Right renal pelvis (tissue), 4 donors: ENCODE measurements around the gene BMP6. TPM values are rescaled to one million over a fixed set of nuclear protein-coding genes. Genes with fewer than 3 reads are reported as not detected.

Experiments
- DNase-seq, 4 donors: peaks; one replicate each; pipeline ENCODE4 v3.0.0-alpha.2; 2013; ENCODE audit warnings: low read depth in 4 of 4, low spot score in 3 of 4, missing footprints in 1 of 4
- polyA plus RNA-seq, 4 donors: library from polyadenylated mRNA; unstranded; fragments of 120-200 nt; gene quantifications; one replicate each; pipeline ENCODE4 v1.2.1, GENCODE V29; 2013; ENCODE audit not compliant: insufficient read length in 4 of 4

The BMP6 gene
- polyA plus RNA-seq, result 1 to 10 TPM; 7.4 to 8.7 (median 7.6) TPM

DNA sequence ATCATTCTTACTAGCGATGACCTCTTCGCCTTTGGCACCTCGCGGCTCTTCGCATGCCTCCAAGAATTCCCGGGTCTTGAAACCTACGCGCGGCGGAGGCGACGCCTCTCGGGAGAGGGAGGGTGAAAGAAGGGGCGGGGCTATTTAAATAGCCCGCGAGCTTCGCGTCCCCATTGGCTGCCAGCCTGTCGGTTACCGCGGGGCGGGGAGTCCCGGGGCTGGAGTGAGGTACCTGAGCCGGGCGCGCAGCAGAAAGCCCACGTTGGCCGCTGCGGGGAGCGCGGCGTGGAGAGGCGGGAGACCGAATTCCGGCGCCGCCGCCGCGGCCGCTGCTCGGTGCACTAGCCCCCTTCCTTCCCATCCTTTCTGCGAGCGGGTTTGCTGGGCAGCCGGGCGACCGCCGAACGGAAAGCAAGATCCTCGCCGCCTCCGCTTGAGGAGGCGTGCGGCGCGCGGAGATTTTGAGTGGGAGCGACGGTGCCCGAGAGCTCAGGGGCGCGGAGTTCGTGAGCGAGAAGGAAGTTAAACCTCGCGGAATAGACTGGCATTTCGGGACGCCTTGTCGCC lies at the start of gene BMP6:
Gene BMP6, plus strand, starts transcription at position 251 of the 567 bp plus-strand sequence. CDS start 857 bp downstream, outside the sequence.
- peak; percentile 75 to 84 (median 79) for DNase-seq

DNA sequence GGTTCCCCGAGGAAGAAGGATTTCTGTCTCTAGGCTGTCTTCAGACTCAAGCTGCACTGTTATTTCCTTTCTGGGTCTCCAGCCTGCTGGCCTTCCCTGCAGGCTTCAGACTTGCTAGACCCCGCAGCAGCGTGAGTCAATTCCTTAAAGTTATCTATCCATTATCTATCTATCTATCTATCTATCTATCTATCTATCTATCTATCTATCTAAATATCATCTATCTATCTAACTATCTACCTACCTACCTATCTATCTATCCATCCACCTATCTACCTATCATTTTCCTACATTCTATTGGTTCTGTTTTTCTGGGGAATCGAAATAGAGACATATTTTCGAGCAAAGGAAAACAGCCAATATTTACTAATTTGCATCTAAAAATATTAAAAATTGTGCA lies 48.7 kb upstream of the BMP6 start:
- DNase-seq, result no peak

DNA sequence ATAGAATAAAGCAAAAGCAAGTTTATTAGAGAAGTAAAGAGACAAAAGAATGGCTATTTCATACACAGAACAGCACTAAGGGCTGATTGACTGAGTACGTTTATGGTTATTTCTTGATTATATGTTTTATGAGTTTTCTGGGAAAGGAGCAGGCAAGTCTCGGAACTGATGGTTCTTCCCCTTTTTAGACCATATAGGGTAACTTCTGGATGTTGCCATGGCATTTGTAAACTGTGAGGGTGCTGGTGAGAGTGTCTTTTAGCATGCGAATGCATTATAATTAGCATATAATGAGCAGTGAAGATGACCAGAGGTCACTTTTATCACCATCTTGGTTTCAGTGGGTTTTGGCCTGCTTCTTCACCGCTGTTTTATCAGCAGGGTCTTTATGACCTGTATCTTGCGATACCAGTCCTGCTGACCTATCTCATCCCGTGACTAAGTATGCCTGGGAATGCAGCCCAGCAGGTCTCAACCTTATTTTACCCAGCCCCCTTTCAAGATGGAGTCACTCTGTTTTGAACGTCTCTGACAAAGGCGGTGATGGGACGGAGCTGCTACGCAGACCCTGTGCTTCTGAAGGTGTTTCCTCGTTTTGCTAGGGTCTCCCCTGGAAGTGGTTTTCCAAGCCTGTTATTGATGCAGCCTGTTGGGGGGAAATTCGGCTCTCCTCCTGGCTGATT lies 45.4 kb upstream of the BMP6 start:
- no peak for DNase-seq

DNA sequence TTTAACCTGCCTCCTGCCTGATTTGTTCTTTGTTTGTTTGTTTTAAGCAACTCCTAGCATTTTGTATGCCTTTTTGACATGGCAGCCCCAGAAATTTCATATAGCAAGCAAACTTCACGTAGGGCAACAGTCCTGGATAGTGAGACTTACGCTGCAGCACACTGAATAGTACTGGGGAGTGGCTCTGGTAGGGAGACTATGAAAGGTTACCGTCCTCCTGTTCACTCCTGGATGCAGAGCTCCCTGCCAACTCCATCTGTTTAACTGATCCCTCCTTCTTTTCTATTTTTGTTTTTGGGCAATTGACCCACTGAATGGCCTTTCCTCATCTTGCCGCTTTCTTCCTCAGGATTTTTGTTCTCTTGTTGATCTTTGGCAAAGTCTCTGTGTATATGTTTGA lies 44.5 kb upstream of the BMP6 start:
- DNase-seq, result no peak

DNA sequence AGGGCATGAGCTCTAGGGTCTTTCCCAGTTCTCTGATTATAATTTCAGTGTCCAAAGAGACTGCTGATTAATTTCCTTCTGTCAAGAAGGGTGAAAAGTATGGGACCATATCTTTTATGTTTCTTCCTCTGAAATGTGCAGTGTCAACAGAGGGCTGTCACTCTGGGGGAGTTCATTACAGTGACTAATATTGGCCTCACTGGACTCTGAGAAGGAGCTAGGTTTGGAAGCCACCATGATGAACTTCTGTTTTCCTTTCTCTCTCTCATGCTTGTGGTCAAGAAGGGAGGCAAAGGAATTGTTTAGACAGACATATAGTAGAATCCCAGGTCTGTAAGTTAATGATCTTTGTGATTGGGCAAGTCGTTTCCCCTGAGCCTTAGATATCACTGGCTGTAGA lies 41.8 kb upstream of the BMP6 start:
- no peak for DNase-seq

DNA sequence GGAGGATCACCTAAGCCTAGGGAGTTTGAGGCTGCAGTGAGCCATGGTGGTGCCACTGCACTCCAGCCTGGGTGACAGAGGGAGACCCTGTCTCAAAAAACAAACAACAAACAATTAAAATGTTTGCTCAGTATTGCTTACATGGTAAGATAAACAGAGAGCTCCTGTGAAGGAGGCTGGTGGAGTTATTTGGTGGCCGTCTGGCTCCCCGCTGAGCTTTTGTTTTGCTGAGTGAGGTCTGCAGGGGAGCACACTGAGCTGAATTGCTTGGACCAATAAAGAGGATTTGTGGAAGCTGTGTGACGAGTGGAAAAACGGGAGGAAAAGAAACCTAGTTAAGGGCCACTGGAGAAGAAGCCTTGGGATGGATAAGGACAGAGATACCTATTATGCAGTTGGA lies 41.1 kb upstream of the BMP6 start:
- no peak for DNase-seq

DNA sequence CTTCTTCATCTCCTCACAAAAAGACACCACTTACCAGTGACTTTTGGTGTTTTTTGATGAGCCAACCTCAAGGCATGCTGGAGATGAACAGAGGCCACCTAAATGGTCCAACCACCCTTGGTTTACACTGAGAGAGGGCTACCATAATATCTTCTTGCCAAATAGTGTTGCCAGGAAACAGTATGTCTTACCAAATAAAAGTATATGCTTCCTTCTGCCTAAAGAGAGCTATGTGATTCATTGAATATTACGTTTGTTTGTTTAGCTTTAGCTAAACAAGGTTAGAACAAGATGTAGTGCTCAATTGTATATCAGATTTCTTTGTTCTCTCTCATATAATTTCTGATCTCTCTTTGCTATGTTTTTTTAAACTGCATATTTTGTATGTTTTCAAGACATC lies 40.6 kb upstream of the BMP6 start:
- DNase-seq, result no peak

DNA sequence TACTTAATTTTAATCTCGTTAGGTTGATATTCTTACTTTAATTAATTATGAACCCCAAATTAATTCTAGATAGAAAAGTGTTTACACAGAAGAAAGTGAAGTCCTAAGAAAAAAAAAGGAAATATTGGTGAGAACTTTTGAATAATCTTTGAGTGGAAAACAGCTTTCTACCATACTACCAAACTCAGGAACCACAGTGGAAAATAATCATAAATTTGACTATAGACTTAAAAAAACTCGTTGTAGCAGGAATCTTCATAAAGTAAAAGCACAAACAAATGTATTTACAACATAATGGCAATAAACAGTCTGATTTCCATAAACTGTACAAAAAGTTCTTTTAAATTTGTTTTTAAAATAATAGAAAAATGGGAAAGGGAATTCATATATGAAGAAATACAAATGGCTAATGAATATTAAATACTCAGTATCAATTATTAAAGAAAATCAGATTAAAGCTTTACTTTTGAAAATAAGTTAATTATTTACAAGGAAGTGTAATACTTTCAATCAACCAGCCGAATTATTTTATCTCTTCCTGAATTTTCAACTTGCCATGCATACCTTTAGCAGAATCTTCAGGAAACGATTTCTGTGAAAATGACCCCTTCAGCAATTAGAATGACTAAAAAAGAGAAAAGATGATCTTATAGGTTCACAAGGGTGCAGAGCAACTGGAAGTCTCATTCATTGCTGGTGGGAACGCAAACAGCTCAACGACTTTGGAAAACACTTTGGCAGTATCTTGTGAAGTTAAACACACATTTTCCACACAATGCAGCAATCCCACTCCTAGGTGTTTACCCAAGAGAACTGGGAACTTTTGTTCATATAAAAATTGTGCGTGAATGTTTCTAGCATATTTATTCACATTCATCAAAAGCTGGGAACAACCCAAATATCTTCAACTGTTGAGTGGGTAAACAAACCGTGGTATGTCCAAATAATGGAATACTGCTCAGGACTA lies 38.5 kb upstream of the BMP6 start:
- no peak for DNase-seq

DNA sequence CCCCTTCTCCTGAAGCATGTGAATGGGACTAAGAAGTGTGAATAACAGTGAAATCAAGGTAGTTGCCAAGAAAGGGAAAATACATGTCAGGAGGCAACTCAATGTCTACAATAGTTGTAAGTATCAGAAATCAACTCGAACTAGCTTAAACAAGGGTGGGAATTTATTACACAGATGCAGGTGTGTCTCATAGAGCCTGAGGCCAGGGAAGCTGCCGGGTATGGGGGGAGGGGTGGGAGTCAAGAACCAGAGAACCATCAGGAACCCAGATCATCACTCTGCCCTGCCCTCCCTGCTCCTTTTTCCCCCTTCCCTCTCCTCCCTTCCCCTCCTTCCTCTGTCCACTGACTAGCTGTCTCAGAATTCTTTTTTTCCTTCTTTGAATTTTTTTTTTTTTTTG lies 34.9 kb upstream of the BMP6 start:
- no peak for DNase-seq

DNA sequence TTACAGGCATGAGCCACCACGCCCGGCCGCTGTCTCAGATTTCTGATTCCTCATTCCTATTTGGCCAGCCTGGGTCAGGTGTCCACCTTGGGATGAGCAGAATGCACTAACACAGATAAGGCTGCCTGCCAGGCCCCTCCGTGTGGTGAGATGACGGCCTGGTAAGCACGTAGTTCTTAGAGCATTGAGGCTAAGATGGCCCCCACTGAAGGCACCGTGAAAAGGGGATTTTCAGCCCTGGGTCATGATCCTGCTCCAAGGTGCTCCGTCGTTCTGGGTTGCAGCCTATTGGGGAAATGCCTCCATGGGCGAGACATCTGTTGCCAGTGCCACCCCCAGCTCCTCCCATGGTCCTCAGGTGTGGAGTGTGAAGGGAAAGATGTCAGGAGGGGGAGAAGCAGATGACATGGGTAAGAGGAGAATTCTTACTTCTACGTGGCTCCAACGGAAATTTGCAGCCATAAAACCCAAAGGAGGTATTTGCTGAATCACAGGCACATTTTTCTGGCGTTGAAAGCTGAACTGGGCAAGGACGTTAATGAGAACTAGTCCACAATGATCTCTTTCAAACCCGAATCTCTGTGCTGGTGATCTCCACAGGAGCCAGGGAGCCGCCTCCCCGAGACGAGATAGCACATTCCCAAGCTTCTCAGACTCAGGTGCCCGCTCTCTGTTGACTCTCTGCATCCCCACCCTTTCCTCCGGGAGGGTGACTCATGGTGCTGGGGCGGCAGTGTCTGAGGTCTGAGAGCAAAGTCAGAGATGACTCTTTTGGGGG lies 34.0 kb upstream of the BMP6 start:
- DNase-seq, result no peak

DNA sequence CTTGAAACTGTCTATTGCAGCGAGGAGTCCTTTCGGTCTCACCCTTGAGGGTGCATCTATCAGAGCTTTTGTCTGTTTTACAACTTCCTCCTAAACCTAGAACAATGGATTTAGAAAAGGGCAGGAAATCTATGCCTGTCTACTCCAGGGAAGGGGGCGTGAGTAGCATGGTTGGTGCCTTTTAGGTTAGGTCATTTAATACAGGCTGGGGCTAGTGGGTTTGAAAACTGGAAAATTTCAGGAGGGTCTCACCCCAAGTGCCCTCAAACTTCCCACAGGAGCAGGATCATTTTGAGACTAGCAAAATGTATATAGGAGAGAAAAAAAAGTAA lies 33.5 kb upstream of the BMP6 start:
- DNase-seq, result no peak

DNA sequence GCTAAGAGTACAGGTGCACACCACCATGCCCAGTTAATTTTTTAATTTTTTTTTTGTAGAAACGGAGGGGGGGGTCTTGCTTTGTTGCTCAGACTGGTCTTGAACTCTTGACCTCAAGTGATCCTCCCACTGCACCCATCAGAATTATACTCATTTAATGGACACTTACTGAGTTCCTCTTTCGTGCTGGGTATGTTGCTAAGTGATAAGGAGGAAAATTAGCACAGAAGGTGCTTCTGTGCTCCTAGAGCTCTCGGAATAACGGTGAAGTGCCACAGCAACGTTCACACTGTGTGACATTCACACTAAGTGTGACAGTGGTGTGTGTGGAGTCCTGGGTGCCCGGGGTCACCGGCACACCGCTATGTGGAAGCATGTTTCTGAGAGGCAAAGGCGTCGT lies 32.1 kb upstream of the BMP6 start:
- DNase-seq, result no peak

DNA sequence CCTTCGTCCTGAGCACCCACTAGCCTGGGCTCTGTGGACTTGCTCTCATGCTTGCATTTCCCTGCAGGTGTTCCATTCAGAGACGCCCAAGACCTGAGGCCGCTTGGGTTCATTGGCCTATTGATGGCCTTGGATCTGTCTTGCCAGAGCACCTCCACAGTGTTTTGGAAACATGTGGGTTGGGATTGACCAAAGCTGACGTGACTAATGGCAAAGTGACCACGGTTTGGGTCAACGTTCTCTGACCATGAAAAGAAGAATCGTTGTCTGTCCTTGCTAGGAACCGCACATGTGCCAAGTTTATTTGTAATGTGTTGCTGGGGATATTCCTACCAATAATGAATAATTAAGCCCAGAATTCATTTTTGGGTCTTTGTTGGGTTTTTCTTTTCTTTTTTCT lies 29.8 kb upstream of the BMP6 start:
- DNase-seq, result no peak

DNA sequence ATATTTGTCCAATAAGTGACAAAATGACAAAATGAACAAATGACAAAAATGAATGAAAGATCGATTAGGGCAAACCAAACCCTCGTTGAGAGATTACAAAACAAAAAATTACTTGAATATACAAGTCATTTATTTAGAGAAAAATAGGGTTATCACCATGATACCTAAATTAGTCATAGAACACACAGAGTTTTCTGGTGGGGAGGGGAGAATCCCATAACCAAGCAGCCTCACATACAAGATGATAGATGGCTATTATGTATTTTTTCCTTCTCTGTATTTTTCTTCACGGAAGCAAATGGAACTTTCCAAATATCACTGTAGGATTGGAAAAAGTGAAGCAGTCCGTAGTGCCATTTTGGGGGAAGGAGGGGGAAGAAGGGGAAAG lies 28.5 kb upstream of the BMP6 start:
- DNase-seq, result no peak

DNA sequence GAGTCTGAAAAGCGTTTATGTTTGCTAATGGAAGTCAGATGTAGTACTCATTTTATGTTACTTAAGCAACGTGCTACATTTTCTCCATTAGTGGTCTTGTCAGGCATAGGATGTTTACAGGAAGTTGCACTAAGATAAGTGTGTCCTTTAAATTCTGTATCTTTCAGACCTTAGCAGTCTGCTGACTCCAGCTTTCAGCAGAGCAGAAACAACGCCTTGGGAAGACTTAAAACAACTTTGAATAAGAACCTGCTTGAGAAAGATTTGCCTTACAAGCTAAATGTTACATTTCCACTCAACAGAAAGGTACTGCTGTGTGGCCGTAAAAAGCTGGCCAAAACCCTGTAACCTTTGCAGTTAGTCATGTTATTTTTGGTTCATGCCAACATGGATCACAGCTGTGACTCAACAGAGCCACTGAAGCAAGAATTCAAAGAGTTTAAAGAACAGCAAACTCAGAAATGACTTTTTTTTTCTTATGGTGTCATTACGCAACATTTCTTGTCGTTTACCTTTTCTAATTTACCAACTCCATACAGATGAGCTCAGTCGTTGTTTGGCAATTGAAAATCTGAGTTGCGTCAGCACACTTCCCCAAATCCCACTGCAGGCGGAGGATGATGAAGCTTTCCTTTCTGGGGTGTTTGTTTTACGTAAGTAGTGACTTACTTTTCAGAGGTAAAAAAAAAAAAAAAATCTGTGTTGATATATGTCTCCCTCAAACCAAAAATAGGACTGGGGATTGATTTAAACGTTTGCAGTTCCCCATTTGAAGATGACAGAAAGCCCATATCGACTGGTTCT lies 27.9 kb upstream of the BMP6 start:
- no peak for DNase-seq

DNA sequence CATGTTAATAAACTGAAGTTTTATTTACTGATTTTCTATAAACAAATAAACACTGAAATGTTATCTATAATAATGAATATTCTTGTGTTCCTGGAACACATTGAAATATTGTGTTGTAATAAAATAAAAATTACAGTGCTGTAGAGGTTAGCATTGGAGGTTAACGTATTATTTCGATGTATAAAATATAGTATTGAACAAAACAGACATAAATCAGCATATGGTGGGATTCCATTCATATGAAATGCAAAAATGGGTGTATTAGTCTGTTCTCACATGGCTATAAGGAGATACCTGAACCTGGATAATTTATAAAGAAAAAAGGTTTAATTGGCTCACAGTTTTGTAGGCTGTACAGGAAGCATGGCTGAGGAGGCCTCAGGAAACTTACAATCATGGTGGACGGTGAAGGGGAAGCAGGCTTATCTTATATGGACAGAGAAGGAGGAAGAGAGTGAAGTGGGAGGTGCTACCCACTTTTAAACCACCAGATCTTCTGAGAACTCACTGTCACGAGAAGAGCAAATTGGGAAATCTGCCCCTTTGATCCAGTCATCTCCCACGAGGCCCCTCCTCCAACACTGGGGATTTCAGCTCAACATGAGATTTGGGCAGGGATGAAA lies 24.6 kb upstream of the BMP6 start:
- DNase-seq, result no peak

DNA sequence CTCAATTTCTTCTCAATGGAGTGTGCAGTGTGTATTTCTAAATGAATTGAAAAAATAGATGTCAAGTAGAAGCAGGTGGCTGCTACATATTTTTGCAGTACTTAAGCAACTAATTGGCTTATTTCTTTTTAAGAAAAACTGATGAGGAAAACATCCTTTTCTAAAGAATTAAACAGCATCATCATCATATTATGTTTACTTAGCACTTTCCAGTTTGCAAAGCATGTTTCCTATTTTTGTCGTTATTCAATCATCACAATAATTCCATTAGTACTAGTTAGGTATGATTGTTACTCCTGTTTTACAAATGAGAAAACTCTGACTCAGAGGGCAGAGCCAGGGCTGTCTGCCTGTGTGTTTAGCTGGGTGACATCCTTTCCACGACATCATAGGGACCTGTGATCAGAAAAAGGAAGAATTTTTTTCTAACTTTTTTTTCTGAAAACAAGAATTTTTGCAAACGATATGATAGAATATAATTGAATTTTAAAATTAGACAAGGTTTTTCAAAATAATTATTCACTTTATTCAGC lies 22.7 kb upstream of the BMP6 start:
- no peak for DNase-seq

DNA sequence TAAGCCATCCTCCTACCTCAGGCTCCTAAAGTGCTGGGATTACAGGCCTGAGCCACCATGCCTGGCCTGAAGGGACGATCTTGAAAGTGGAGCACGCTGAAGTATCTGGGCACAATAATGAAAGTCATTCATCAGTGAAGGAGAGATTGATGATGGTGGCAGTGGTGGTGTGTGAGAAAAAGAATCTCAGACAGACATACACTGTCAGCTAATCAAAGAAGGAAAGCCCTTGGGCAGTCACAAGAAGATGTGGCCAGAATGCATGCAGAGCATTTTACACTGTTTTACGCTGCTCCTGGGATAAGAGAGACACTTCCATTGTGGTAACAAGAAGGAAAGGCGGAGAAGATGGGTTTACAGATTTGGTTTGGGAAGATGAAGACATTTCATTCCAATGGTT lies 20.4 kb upstream of the BMP6 start:
- no peak for DNase-seq

DNA sequence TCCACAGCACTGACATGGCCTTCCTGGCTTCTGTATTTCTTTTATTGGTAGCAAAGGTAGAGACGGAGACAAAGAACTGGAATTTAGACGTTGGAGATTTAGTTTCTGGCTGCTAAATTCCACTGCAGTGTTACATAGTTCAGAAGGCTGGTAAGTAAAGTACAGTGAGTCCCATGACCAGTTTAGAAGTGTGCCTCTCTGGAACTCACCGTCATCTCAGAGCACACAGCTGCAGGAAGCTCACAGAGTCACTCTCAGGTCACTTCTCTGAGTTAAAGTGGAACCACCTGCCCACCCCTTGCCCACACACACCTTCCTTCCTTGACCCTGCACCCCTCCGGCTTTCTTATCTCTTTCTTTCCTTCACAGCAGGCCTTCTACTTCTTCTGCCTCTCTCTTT lies 19.6 kb upstream of the BMP6 start:
- no peak for DNase-seq
